ENCODE measurements around the gene SPIRE2.

DNA sequence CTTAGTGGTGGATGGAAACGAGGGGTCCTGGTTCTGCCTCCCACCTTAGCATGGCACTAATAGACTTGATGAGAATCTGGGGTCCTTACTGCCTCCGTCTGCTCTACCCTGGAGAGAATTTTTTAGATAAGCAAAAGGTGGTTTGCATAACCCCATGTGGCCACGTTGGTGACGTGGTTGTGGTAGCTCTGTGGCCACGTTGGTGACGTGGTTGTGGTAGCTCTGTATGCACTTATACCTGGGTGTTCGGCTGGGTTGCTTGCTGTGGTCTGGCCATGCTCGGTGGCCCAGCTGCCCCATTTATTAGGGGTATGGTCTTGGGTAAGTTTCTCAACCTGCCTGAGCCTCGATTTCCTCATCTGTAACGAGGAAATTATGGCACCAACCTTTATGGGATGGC, 13.0 kb downstream of the SPIRE2 start:
- TF ChIP-seq, protein P1, sequence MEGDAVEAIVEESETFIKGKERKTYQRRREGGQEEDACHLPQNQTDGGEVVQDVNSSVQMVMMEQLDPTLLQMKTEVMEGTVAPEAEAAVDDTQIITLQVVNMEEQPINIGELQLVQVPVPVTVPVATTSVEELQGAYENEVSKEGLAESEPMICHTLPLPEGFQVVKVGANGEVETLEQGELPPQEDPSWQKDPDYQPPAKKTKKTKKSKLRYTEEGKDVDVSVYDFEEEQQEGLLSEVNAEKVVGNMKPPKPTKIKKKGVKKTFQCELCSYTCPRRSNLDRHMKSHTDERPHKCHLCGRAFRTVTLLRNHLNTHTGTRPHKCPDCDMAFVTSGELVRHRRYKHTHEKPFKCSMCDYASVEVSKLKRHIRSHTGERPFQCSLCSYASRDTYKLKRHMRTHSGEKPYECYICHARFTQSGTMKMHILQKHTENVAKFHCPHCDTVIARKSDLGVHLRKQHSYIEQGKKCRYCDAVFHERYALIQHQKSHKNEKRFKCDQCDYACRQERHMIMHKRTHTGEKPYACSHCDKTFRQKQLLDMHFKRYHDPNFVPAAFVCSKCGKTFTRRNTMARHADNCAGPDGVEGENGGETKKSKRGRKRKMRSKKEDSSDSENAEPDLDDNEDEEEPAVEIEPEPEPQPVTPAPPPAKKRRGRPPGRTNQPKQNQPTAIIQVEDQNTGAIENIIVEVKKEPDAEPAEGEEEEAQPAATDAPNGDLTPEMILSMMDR (IDR thresholded peaks at IDR 0.05; ENCODE audit: poor library complexity): no peak
- no peak for TF ChIP-seq EZH2phosphoT487 (IDR thresholded peaks at IDR 0.05; ENCODE audit: low read depth, severe bottlenecking, unreplicated experiment)

Data from hepatocyte (in vitro differentiated cells).